HepG2 (cell line): ENCODE data around the gene UTS2R. TPM values are rescaled to one million over a fixed set of nuclear protein-coding genes. Genes with fewer than 3 reads are reported as not detected.

ENCODE experiments used
- AGO1 ChIP-seq: fragments of 200-400 bp; formaldehyde crosslinking; IDR thresholded peaks from 2 replicates; pipeline ENCODE4 v1.6.1; 2017; ENCODE audit warnings: mild to moderate bottlenecking, low read depth, low read length, moderate library complexity; ENCODE audit not compliant: poor library complexity, severe bottlenecking
- EHMT2 ChIP-seq: fragments of 200-600 bp; sonication (generic); IDR thresholded peaks from 2 replicates; pipeline ENCODE4 v1.7.0; 2017; ENCODE audit warnings: antibody characterized with exemption, low read depth, low read length, borderline replicate concordance
- HNRNPK ChIP-seq: fragments of 200-400 bp; formaldehyde crosslinking; IDR thresholded peaks from 2 replicates; pipeline ENCODE4 v1.6.1; 2018; ENCODE audit warnings: low read length, low read depth, moderate library complexity, mild to moderate bottlenecking; ENCODE audit not compliant: poor library complexity, severe bottlenecking
- NCOR1 ChIP-seq: fragments of 200-600 bp; sonication (generic); IDR thresholded peaks from 2 replicates; pipeline ENCODE4 v1.7.0; 2017; ENCODE audit warnings: antibody characterized with exemption, low read length, borderline replicate concordance
- NFKB2 ChIP-seq: sonication (generic); formaldehyde crosslinking; IDR thresholded peaks from 2 replicates; pipeline ENCODE4 v1.4.0; 2020; ENCODE audit warnings: missing genetic modification reagents, borderline replicate concordance
- PITX1 ChIP-seq: sonication (generic); formaldehyde crosslinking; IDR thresholded peaks from 2 replicates; pipeline ENCODE4 v1.5.1; 2020; ENCODE audit warnings: mild to moderate bottlenecking, missing genetic modification reagents
- TSC22D2 ChIP-seq: sonication (generic); formaldehyde crosslinking; IDR thresholded peaks from 2 replicates; pipeline ENCODE4 v1.5.1; 2020; ENCODE audit warnings: missing genetic modification reagents, mild to moderate bottlenecking, borderline replicate concordance
- ZBTB7A ChIP-seq: sonication (generic); formaldehyde crosslinking; IDR thresholded peaks from 2 replicates; pipeline ENCODE4 v1.8.0; 2022; ENCODE audit warnings: mild to moderate bottlenecking, missing genetic modification reagents
- ZBTB7B ChIP-seq: sonication (generic); formaldehyde crosslinking; IDR thresholded peaks from 2 replicates; pipeline ENCODE4 v1.4.0; 2020; ENCODE audit warnings: missing genetic modification reagents
- ZC3H13 ChIP-seq: sonication (generic); formaldehyde crosslinking; IDR thresholded peaks from 2 replicates; pipeline ENCODE4 v1.8.1; 2023; ENCODE audit warnings: mild to moderate bottlenecking, missing genetic modification reagents, moderate library complexity
- ZFP90 ChIP-seq: sonication (generic); formaldehyde crosslinking; IDR thresholded peaks from 2 replicates; pipeline ENCODE4 v1.8.0; 2022; ENCODE audit warnings: missing genetic modification reagents, mild to moderate bottlenecking, inconsistent platforms, borderline replicate concordance
- ZFP91 ChIP-seq: sonication (generic); formaldehyde crosslinking; IDR thresholded peaks from 2 replicates; pipeline ENCODE4 v1.9.0; 2022; ENCODE audit warnings: missing genetic modification reagents, mild to moderate bottlenecking, borderline replicate concordance
- ZKSCAN1 ChIP-seq: fragments of 150-350 bp; IDR thresholded peaks from 2 replicates; pipeline ENCODE4 v1.6.1; 2014; ENCODE audit warnings: low read length
- ZKSCAN5 ChIP-seq: sonication (generic); formaldehyde crosslinking; IDR thresholded peaks from 2 replicates; pipeline ENCODE4 v1.5.1; 2020; ENCODE audit warnings: mild to moderate bottlenecking, missing genetic modification reagents
- ZMYM2 ChIP-seq: sonication (generic); formaldehyde crosslinking; IDR thresholded peaks from 2 replicates; pipeline ENCODE4 v1.8.0; 2022; ENCODE audit warnings: mild to moderate bottlenecking, missing genetic modification reagents
- ZNF496 ChIP-seq: sonication (generic); formaldehyde crosslinking; IDR thresholded peaks from 2 replicates; pipeline ENCODE4 v1.8.1; 2023; ENCODE audit warnings: mild to moderate bottlenecking, moderate library complexity, missing genetic modification reagents; ENCODE audit not compliant: insufficient replicate concordance
- ZSCAN25 ChIP-seq: sonication (generic); formaldehyde crosslinking; IDR thresholded peaks from 2 replicates; pipeline ENCODE4 v1.8.0; 2022; ENCODE audit warnings: mild to moderate bottlenecking, missing genetic modification reagents
- polyA plus RNA-seq, 8 experiments: library from polyadenylated mRNA; depleted of rRNA in 3 of 8; stranded (reverse) in 7 of 8; unstranded in 1 of 8; fragments of >200 nt; fragmentation: Illumina TruSeq in 4 of 8; extraction: Trizol in 4 of 8; gene quantifications; 2 replicates each; pipeline versions ENCODE4 v1.2.1 to v1.2.3, GENCODE V29; 2011 to 2016; ENCODE audit warnings: low read depth in 4 of 8, missing spikeins in 1 of 8, mixed read lengths in 1 of 8; ENCODE audit not compliant: insufficient read depth in 1 of 8
- total RNA-seq, 5 experiments: library from RNA; depleted of rRNA; stranded (reverse); fragments of >200 nt; fragmentation: Illumina TruSeq; extraction: Trizol; gene quantifications; 2 replicates each; pipeline ENCODE4 v1.2.3, GENCODE V29; 2016; ENCODE audit warnings: low read depth in 1 of 5
- TF ChIP-seq, protein P1 (sequence below): sonication (generic); formaldehyde crosslinking; IDR thresholded peaks from 2 replicates; pipeline ENCODE4 v1.4.0; 2020; ENCODE audit warnings: missing genetic modification reagents
- TF ChIP-seq, protein P2 (sequence below): sonication (generic); formaldehyde crosslinking; IDR thresholded peaks from 2 replicates; pipeline ENCODE4 v1.4.0; 2020; ENCODE audit warnings: missing genetic modification reagents
- TF ChIP-seq, protein P3 (sequence below): IDR thresholded peaks from 2 replicates; pipeline ENCODE4 v1.6.1; 2016; ENCODE audit warnings: control low read depth
- TF ChIP-seq, protein P4 (sequence below): IDR thresholded peaks from 2 replicates; pipeline ENCODE4 v1.6.1; 2012; ENCODE audit warnings: inconsistent platforms

The UTS2R gene
- total and polyA plus RNA-seq, 2 of the 13 experiments (the other 11 are each of a cell fraction or from before 2014, with no cell fraction given): 0.13 to 0.15 TPM

- TF ChIP-seq AGO1 (peak; percentile 74), ZSCAN25 (CRISPR knock-in tag) (0 out of 2 replicates have a peak, but pooled peaks have one; percentile 29), TSC22D2 (CRISPR knock-in tag) (0 out of 2 replicates have a peak, but pooled peaks have one; percentile 17), ZKSCAN1 (no peak), ZFP91 (CRISPR knock-in tag) (peak; percentile 12; the same call in 1 of the 2 replicates), ZBTB7A (no peak; the same call in 1 of the 2 replicates), ZFP90 (CRISPR knock-in tag) (no peak), NFKB2 (CRISPR knock-in tag) (0 out of 2 replicates have a peak, but pooled peaks have one; percentile 21), ZBTB7B (CRISPR knock-in tag) (peak; percentile 71; the same call in 1 of the 2 replicates), NCOR1 (peak; percentile 78), ZMYM2 (CRISPR knock-in tag) (peak; percentile 40; the same call in 1 of the 2 replicates), HNRNPK (no peak), ZC3H13 (CRISPR knock-in tag) (0 out of 2 replicates have a peak, but pooled peaks have one; percentile 21), ZKSCAN5 (0 out of 2 replicates have a peak, but pooled peaks have one; percentile 11), PITX1 (CRISPR knock-in tag) (peak; percentile 43; the same call in 1 of the 2 replicates), ZNF496 (no peak), EHMT2 (no peak)
- TF ChIP-seq, protein P1, sequence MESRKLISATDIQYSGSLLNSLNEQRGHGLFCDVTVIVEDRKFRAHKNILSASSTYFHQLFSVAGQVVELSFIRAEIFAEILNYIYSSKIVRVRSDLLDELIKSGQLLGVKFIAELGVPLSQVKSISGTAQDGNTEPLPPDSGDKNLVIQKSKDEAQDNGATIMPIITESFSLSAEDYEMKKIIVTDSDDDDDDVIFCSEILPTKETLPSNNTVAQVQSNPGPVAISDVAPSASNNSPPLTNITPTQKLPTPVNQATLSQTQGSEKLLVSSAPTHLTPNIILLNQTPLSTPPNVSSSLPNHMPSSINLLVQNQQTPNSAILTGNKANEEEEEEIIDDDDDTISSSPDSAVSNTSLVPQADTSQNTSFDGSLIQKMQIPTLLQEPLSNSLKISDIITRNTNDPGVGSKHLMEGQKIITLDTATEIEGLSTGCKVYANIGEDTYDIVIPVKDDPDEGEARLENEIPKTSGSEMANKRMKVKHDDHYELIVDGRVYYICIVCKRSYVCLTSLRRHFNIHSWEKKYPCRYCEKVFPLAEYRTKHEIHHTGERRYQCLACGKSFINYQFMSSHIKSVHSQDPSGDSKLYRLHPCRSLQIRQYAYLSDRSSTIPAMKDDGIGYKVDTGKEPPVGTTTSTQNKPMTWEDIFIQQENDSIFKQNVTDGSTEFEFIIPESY (CRISPR knock-in tag): 0 out of 2 replicates have a peak, but pooled peaks have one; percentile 3
- TF ChIP-seq, protein P2, sequence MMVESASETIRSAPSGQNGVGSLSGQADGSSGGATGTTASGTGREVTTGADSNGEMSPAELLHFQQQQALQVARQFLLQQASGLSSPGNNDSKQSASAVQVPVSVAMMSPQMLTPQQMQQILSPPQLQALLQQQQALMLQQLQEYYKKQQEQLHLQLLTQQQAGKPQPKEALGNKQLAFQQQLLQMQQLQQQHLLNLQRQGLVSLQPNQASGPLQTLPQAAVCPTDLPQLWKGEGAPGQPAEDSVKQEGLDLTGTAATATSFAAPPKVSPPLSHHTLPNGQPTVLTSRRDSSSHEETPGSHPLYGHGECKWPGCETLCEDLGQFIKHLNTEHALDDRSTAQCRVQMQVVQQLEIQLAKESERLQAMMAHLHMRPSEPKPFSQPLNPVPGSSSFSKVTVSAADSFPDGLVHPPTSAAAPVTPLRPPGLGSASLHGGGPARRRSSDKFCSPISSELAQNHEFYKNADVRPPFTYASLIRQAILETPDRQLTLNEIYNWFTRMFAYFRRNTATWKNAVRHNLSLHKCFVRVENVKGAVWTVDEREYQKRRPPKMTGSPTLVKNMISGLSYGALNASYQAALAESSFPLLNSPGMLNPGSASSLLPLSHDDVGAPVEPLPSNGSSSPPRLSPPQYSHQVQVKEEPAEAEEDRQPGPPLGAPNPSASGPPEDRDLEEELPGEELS (CRISPR knock-in tag): no peak
- TF ChIP-seq, protein P3, sequence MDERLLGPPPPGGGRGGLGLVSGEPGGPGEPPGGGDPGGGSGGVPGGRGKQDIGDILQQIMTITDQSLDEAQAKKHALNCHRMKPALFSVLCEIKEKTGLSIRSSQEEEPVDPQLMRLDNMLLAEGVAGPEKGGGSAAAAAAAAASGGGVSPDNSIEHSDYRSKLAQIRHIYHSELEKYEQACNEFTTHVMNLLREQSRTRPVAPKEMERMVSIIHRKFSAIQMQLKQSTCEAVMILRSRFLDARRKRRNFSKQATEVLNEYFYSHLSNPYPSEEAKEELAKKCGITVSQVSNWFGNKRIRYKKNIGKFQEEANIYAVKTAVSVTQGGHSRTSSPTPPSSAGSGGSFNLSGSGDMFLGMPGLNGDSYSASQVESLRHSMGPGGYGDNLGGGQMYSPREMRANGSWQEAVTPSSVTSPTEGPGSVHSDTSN (CRISPR knock-in tag): no peak
- TF ChIP-seq, protein P4, sequence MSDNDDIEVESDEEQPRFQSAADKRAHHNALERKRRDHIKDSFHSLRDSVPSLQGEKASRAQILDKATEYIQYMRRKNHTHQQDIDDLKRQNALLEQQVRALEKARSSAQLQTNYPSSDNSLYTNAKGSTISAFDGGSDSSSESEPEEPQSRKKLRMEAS: peak; percentile 1; the same call in 1 of the 2 replicates
These were observed 36.8 kb upstream of the UTS2R start (continued) for GRCh38 chr17:82334622-82335394.
